Activated CD8-positive, alpha-beta memory T cell treated with anti-CD3 and anti-CD28 coated beads for 1 hour (primary cell): Measurements from ENCODE around the gene TUBG2.
"Not testable (repeated sequence)": the region's sequence is repeated elsewhere in the genome, so short reads cannot be mapped to it uniquely, and the experiment has no call there.

ENCODE experiments used
- DNase-seq, 2 donors: peaks; one replicate each; pipeline ENCODE4 v3.0.0-alpha.2; 2020; ENCODE audit warnings: low read depth in 1 of 2; ENCODE audit errors: extremely low read depth in 1 of 2

TUBG2 gene

DNA sequence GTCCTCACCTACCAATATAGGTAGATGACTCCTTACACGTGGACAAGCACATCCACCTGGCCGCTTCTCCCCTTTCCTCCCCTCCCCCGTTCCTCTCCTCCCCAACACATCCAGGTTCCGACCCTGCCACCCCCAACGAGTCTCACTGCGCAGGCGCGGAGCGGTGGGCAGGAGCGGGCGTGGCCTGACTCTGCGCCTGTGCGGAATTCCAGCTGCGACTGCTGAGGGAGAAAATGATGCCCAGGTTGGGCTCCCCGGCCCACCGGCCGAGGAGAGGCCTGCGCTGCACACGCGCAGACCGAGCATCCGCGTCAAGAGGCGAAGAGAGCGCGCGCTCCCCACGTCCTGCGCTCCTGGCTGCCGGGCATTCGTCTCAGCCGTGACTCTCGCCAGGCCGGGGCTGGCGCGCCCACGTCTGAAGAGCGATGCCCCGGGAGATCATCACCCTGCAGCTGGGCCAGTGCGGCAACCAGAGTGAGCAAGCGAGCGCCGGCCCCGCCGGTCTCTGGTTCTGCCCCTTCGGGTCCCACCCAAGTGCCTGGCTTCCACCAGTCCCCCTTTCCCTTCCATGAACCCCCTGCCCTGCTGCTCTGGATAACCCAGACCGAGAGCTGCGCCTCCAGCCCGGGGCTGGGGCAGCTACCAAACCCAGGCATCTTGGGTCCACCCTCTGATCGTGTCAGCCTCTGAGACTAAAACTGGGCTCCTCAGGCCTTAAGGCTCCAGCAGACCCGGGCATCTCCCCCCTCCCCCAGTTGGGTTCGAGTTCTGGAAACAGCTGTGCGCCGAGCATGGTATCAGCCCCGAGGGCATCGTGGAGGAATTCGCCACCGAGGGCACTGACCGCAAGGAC lies at the start of gene TUBG2:
TUBG2 (plus strand) TSS at position 206 of the 853 bp plus-strand sequence; CDS start at position 426, 220 bp downstream.
- DNase-seq = peak; percentile 55 to 60

- peak in 1 of 2 donors; percentile 1 for DNase-seq
Measured at GRCh38 chr17:42609814-42610801, 49.0 kb upstream of the TUBG2 start.

- DNase-seq = no peak
Measured at GRCh38 chr17:42612013-42612412, 47.1 kb upstream of the TUBG2 start.

GRCh38 chr17:42613699-42614295 lies 45.3 kb upstream of the TUBG2 start:
- DNase-seq = no peak

DNA sequence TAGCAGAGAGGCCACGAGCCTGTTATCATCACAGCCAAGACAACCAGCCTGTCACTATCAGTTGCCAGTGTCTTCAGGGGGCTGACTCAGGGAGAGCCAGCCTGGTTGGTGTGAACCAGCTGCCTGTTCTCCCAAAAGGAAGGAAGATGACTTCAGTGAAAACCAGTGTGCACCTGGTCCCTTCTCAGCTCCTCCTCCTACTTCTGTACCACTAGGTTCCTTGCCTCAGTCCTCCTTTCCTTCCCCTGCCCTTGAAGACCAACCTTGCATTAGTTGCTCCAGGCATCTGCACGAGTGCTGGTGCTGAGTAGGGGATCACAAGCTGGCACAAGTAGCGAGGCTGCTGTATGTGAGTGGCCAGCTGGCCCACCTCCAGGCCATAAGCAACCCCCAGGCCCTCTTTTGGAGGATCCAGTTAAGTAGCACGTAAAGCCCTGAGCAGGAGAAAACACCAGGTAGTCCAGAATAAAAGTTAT lies 41.1 kb upstream of the TUBG2 start:
- DNase-seq = no peak

DNA sequence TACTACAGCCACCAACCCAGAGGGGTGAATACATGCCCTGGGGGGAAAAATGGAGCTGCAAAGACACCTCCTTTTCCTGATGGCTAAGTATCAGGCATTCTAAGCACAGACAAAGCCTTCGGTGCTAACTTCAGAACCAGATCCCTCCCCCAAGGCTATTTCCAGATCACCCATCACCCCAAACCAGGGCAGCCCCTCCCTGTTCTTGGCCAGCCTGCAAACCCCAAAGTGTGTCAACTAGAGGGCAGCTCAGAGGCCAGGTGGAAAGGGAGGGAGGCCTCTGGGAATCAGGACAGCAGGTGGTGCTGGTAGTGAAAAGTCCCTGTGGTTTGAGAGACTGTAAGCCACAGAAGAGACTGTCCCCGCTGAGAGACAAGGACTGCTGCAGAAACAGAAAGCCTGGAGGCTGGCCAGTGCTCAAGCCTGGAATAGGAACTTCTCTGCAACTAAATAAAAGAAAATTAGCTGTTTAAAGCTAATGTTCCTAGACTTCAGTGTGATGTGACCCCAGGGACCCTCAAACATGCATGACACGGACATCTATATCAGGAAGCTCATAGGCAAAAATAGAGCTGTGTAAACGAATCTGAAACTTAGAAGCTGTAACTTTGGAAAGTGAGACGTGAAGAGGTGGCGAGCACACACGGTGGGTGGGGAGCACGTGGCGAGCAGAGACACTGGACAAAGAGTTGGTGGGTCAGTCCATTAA lies 40.5 kb upstream of the TUBG2 start:
- DNase-seq = no peak

DNA sequence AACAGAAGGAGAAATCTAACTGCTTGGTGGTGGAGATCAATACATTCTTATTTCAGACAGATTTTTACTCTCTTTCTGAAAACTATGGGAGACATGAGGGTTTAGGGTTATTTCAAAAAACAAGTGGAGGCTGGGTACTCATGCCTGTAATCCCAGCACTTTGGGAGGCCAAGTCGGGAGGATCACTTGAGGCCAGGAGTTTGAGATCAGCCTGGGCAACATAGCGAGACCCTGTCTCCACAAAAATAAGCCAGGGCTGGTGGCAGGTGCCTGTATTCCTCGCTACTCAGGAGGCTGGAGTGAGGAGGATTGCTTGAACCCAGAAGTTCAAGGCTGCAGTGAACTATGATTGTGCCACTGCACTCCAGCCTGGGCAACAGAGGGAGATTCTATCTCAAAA lies 37.1 kb upstream of the TUBG2 start:
- not testable (repeated sequence) for DNase-seq

- DNase-seq = no peak
Measured at GRCh38 chr17:42623271-42623670, 35.8 kb upstream of the TUBG2 start.

DNA sequence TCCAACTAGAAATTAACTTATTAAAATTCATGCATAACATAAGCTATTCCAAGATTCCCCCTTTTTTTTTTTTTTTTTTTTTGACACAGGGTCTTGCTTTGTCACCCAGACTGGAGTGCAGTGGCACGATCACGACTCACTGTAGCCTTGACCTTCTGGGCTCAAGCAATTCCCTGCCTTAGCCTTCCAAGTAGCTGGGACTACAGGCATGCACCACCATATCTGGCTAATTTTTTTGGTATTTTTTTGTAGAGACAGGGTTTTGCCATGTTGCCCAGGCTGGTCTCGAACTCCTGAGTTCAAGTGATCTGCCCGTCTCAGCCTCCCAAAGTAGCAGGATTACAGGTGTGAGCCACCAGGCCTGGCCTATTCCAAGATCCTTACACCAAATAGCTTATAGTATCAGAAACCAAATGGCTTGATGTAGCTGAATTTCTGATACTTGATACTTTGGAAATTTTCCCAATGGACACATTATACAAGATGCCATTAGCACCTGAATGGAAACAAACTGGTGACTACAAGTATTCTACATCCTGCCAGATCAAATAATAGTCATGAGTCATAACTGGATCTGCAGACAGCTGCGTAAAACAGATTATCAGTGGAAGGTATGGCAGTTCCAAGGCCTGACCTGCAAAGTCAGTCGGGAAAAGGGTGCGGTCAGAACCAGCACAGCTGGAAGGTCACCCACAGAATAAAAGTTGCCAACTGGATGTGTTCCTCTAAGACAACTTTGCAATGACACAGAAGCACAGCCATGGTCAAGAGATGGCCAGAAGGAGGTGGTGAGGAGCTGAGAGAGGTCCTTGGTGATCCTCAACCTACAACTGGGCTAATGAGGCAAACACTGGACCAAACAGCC lies 35.1 kb upstream of the TUBG2 start:
- no peak for DNase-seq

DNA sequence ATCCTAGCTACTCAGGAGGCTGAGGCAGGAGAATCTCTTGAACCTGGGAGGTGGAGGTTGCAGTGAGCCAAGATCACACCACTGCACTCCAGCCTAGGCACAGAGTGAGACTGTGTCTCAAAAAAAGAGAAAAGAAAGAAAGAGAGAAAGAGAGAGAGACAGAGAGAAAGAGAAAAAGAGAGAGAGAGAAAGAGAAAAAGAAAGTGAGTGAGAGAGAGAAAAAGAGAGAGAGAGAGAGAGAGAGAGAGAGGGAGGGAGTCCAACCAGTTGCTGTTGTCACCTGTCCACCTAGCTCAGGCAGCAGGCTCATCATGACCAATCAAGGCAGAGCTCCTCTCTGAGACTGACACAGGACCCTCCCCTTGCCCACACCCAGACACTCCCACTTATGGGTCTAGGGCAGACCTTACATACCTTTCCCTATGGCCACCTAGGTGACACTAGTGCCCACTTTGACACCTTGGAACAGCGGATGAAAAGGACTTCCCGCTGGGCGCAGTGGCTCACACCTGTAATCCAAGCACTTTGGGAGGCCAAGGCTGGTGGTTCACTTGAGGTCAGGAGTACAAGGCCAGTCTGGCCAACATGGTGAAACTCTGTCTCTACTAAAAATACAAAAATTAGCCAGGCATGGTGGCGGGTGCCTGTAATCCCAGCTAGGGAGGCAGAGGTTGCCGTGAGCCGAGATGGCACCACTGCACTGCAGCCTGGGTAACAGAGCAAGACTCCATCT lies 31.9 kb upstream of the TUBG2 start:
- not testable (repeated sequence) for DNase-seq

GRCh38 chr17:42629411-42630009 lies 29.6 kb upstream of the TUBG2 start:
- DNase-seq = no peak

- no peak for DNase-seq
Measured at GRCh38 chr17:42632949-42633444, 26.1 kb upstream of the TUBG2 start.

GRCh38 chr17:42639525-42640113 lies 19.5 kb upstream of the TUBG2 start:
- DNase-seq = no peak

DNA sequence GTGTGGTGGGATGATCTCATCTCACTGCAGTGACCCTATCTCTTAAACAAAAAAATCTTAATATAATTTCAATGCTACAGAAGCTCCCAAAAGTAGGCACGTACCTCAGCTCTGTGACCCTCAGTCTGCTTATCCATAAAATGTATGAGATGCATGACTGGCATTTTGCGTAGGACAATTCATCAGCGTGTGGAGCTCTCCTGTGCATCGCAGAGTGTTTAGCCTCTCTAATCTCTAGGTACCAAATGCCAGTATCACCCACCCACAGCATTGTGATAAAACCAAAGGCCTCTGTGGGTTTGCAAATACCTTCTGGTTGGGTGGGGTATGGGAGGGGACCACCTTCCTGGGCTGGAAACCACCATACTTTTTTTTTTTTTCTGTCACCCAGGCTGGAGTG lies 19.0 kb upstream of the TUBG2 start:
- no peak for DNase-seq

DNA sequence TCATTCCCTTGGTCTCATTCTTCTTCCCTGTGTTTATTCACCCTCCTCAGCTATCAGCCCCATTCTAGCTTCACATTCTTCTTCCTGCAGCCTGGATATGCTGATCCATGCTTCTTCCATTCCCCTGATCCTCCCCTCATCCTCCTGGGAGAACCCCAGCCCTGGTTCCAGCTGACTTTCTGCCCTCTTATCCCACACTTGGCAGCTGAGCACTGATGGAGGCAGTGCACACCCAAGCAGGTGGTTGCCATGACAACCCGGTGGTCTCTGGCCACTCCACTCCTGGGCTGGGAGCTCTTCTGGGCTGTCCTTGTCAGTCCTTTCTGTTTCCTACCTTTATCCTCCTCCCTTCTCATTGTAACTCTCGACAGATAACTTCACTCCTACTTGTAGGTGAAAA lies 16.7 kb upstream of the TUBG2 start:
- DNase-seq = no peak

DNA sequence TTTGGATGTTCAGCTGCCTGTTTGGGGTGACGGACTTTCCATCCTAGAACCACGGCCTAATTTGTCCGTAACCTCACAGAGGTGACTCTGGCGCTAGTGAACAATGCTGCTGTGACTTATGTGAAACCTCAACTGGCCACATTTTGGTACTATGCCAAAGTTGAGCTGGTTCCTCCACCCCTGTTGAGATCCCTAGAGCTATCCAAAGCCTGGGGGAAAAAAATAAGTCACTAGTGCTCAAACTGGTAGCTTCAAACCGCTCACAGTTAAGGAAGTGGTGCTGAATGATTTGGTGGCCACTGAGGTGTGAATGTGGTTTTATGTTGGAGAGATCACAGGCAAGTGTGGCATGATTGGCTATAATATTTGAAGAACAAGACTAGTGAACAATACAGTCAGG lies 11.3 kb upstream of the TUBG2 start:
- DNase-seq = no peak

DNA sequence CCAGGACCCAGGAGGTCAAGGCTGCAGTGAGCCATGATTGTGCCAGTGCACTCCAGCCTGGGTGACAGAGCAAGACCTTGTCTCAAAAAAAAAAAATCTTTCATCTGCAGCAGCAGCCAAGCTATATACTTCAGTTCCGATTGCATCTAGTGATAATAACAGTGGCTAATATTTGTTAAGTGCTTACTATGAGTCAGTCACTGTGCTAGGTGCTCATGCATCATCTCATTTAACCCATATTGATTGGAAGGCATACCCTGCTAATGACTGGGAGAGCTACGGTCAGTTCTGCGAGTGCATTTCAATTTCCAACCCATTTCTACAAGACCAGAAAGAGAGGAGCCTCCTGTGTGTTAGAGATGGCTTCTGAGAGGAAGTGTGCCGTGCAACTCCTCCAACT lies 7.7 kb upstream of the TUBG2 start:
- DNase-seq = no peak
